HEK293T (cell line): ENCODE data around the gene SPATA31D1.

ENCODE experiments used
- CTCF ChIA-PET: fragments of 350-600 bp; formaldehyde crosslinking; extraction: SDS; loops from one replicate; lab custom pipeline; 2021; ENCODE audit warnings: antibody characterized with exemption, inconsistent platforms; lab: Yijun Ruan, JAX
- POLR2A ChIA-PET: fragments of 350-600 bp; formaldehyde crosslinking; extraction: SDS; loops from one replicate; lab custom pipeline; 2020; ENCODE audit warnings: antibody characterized with exemption, inconsistent platforms; lab: Yijun Ruan, JAX
- DNase-seq: peaks from one replicate; pipeline ENCODE4 v3.0.0; 2012; ENCODE audit warnings: mixed read lengths; ENCODE audit errors: extremely low spot score
- ARNT ChIP-seq: fragments of 450-650 bp; IDR thresholded peaks from 2 replicates; pipeline ENCODE4 v1.6.1; 2017; ENCODE audit warnings: mild to moderate bottlenecking
- BHLHE40 ChIP-seq: fragments of 450-650 bp; IDR thresholded peaks from 2 replicates; pipeline ENCODE4 v1.6.1; 2016; ENCODE audit warnings: mild to moderate bottlenecking, moderate library complexity, borderline replicate concordance
- CTBP1 ChIP-seq: fragments of 450-650 bp; IDR thresholded peaks from 2 replicates; pipeline ENCODE4 v1.6.1; 2016; ENCODE audit warnings: borderline replicate concordance
- ELF4 ChIP-seq: fragments of 450-650 bp; IDR thresholded peaks from 2 replicates; pipeline ENCODE4 v1.6.1; 2017; ENCODE audit warnings: antibody characterized with exemption
- FOXA1 ChIP-seq: fragments of 450-650 bp; IDR thresholded peaks from 2 replicates; pipeline ENCODE4 v1.6.1; 2016; ENCODE audit warnings: mild to moderate bottlenecking
- FOXK2 ChIP-seq: fragments of 450-650 bp; IDR thresholded peaks from 2 replicates; pipeline ENCODE4 v1.6.1; 2016; ENCODE audit warnings: mild to moderate bottlenecking
- FOXM1 ChIP-seq: fragments of 450-650 bp; IDR thresholded peaks from 2 replicates; pipeline ENCODE4 v1.6.1; 2017; ENCODE audit warnings: mild to moderate bottlenecking, borderline replicate concordance
- HDGF ChIP-seq: fragments of 450-650 bp; IDR thresholded peaks from 2 replicates; pipeline ENCODE4 v1.6.1; 2017; ENCODE audit warnings: antibody characterized with exemption, borderline replicate concordance
- L3MBTL2 ChIP-seq: fragments of 450-650 bp; conservative IDR thresholded peaks from 2 replicates; pipeline ENCODE4 v1.6.1; 2016; ENCODE audit warnings: mild to moderate bottlenecking
- LEF1 ChIP-seq: fragments of 450-650 bp; IDR thresholded peaks from 2 replicates; pipeline ENCODE4 v1.6.1; 2017; ENCODE audit warnings: mild to moderate bottlenecking, borderline replicate concordance
- NFRKB ChIP-seq: fragments of 450-650 bp; IDR thresholded peaks from 2 replicates; pipeline ENCODE4 v1.6.1; 2016; ENCODE audit warnings: mild to moderate bottlenecking, moderate library complexity
- PKNOX1 ChIP-seq: fragments of 450-650 bp; IDR thresholded peaks from 2 replicates; pipeline ENCODE4 v1.6.1; 2016
- SP1 ChIP-seq: fragments of 450-650 bp; IDR thresholded peaks from 2 replicates; pipeline ENCODE4 v1.6.1; 2017
- SUZ12 ChIP-seq: fragments of 450-650 bp; IDR thresholded peaks from 2 replicates; pipeline ENCODE4 v1.6.1; 2016; ENCODE audit warnings: mild to moderate bottlenecking
- TARDBP ChIP-seq: fragments of 450-650 bp; IDR thresholded peaks from 2 replicates; pipeline ENCODE4 v1.6.1; 2016
- ZNF384 ChIP-seq: fragments of 450-650 bp; IDR thresholded peaks from 2 replicates; pipeline ENCODE4 v1.6.1; 2016

SPATA31D1 gene

GRCh38 chr9:82034956-82035731 lies 46.6 kb downstream of the SPATA31D1 start:
- CTCF ChIA-PET: no interaction called here
- POLR2A ChIA-PET: no interaction called here
- no peak for DNase-seq
- TF ChIP-seq ZNF384: no peak
- TF ChIP-seq FOXA1: no peak
- TF ChIP-seq ARNT: no peak
- TF ChIP-seq FOXM1: no peak
- TF ChIP-seq LEF1: no peak
- TF ChIP-seq TARDBP: no peak
- no peak for TF ChIP-seq SP1
- no peak for TF ChIP-seq L3MBTL2
- TF ChIP-seq BHLHE40: no peak

- CTCF ChIA-PET: no interaction called here
- TF ChIP-seq NFRKB (no peak), ZNF384 (no peak), CTBP1 (no peak), L3MBTL2 (no peak), TARDBP (no peak), LEF1 (no peak), HDGF (no peak), SP1 (no peak), FOXK2 (no peak), ELF4 (no peak), BHLHE40 (no peak), FOXM1 (no peak), SUZ12 (no peak), PKNOX1 (no peak)
- DNase-seq: no peak
- POLR2A ChIA-PET: no interaction called here
Observed at GRCh38 chr9:82036086-82036485, 47.5 kb downstream of the SPATA31D1 start.

GRCh38 chr9:82037126-82037525 lies 48.6 kb downstream of the SPATA31D1 start:
- TF ChIP-seq ELF4 (no peak), LEF1 (no peak), FOXK2 (no peak), HDGF (no peak)
- ChIA-PET CTCF (no interaction called here), POLR2A (no interaction called here)
- no peak for DNase-seq

- TF ChIP-seq ELF4: no peak
- TF ChIP-seq LEF1: no peak
- TF ChIP-seq BHLHE40: no peak
- TF ChIP-seq ZNF384: no peak
- POLR2A ChIA-PET: no interaction called here
- no peak for DNase-seq
Observed at GRCh38 chr9:82038897-82039296, 50.3 kb downstream of the SPATA31D1 start.

More at GRCh38 chr9:82038897-82039296, 50.3 kb downstream of the SPATA31D1 start:
- CTCF ChIA-PET: no interaction called here
